Adipocyte (in vitro differentiated cells): ENCODE measurements around the gene RBM14.
A peak's percentile ranks its signal among the peaks of the same experiment; 100 is the strongest.
"Not testable (repeated sequence)": the region's sequence is repeated elsewhere in the genome, so short reads cannot be mapped to it uniquely, and the experiment has no call there.

Source experiments
- DNase-seq: peaks from one replicate; pipeline ENCODE4 v3.0.0-alpha.2; 2015; ENCODE audit warnings: low read depth
- H3K27me3 ChIP-seq: replicated peaks from 2 replicates; pipeline ENCODE4 v1.7.0; 2013; ENCODE audit warnings: mild to moderate bottlenecking, low read length, moderate library complexity; ENCODE audit not compliant: control insufficient read depth, insufficient read depth
- H3K36me3 ChIP-seq: 2 replicates; pipeline ENCODE4 v1.7.0; 2013; ENCODE audit warnings: low read length, mild to moderate bottlenecking, moderate library complexity; ENCODE audit not compliant: control insufficient read depth, insufficient read depth, severe bottlenecking
- H3K4me1 ChIP-seq: 2 replicates; pipeline ENCODE4 v1.7.0; 2013; ENCODE audit warnings: mild to moderate bottlenecking, low read length, moderate library complexity; ENCODE audit not compliant: control insufficient read depth, insufficient read depth
- H3K4me3 ChIP-seq: 2 replicates; pipeline ENCODE4 v1.7.0; 2013; ENCODE audit warnings: mild to moderate bottlenecking, low read length, moderate library complexity
- H3K9ac ChIP-seq: 2 replicates; pipeline ENCODE4 v1.7.0; 2013; ENCODE audit warnings: mild to moderate bottlenecking, low read length, moderate library complexity
- H3K9me3 ChIP-seq: 2 replicates; pipeline ENCODE4 v1.7.0; 2013; ENCODE audit warnings: mild to moderate bottlenecking, low read length, moderate library complexity; ENCODE audit not compliant: control insufficient read depth

RBM14 gene

DNA sequence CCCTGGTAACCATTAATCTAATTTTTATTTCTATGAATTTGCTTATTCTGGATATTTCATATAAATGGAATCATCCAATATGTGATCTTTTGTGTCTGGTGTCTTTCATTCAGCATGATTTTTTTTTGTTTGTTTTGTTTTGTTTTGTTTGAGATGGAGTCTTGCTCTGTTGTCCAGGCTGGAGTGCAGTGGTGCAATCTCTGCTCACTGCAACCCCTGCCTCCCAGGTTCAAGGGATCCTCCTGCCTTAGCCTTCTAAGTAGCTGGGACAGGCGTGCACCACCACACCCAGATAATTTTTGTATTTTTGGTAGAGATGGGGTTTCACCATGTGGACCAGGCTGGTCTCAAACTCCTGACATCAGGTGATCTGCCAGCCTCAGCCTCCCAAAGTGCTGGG is 31.0 kb upstream of the RBM14 start:
- H3K36me3 ChIP-seq, H3K9ac ChIP-seq, DNase-seq, H3K27me3 ChIP-seq, H3K4me3 ChIP-seq, H3K9me3 ChIP-seq: not testable (repeated sequence)
- peaks cover 10% of the 10 kb centered on the region for H3K4me1 ChIP-seq

DNA sequence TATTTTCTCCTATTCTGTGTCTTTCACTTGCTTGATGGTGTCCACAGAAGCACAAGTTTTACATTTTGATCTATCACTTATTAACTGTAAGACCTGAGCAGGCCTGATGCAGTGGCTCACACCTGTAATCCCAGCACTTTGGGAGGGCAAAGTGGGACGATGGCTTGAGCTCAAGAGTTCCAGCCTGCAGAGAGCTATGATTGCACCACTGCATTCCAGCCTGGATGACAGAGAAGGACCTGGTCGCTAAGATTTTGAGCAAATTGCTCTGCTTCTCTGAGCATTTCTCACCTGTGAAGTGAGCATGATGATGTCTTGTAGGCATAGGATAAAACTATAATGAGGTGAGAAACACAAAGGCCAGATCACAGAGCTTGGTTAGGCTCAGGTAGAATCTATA is 30.3 kb upstream of the RBM14 start:
- peaks cover 5% of the 10 kb centered on the region for H3K9me3 ChIP-seq
- no peak overlapping the region for H3K9ac ChIP-seq
- no peak for DNase-seq
- H3K4me3 ChIP-seq, result no peak overlapping the region
- H3K27me3 ChIP-seq, result no peaks in the 10 kb centered on the region
- peaks cover 3% of the 10 kb centered on the region for H3K4me1 ChIP-seq
- no peaks in the 10 kb centered on the region for H3K36me3 ChIP-seq

DNA sequence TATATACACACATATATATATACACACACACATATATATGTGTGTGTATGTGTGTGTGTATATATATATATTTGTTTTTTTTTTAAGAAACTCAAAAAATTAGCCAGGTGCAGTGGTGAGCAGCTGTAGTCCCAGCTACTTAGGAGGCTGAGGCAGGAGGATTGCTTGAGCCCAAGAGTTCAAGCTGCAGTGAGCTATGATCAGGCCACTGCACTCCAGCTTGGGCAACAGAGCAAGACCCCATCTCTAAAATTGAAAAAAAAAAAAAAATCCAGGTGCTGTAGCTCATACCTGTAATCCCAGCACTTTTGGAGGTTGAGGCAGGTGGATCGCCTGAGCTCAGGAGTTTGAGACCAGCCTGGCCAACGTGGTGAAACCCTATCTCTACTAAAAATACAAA is 27.1 kb upstream of the RBM14 start:
- H3K9me3 ChIP-seq, H3K36me3 ChIP-seq, H3K9ac ChIP-seq, H3K4me3 ChIP-seq, DNase-seq, H3K27me3 ChIP-seq: not testable (repeated sequence)
- H3K4me1 ChIP-seq, result peaks cover 11% of the 10 kb centered on the region

DNA sequence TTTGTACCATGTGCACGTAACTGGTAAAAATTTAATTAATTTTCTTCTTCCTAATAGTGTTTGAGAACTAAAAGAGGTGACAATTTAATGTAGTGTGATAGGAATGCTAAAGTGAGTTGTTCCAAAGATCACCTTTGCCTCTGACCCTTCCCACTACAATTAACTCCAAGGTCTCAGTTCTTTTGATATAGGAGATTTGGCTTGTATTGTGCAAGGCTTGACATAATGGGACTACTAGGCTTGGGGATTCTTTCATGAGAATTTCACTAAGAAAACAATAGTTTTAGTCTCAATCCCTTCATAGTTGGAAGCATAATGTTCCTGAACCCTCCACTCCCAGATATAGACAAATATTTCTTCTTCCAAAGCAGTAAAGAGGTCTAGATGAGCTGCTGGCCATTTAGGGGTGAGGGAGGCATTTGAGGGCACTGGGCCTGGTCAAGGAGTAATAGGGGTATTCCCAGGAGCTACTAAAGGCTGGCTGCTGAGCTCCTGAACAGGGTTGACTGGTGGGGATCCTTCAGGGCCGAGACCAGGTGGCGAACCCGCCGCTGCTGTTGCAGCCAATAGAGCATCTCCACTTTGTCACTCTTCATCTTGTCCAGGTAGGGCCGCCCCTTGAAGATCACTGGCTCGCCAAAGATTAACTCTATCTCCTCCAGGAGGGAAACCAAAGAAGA is 26.3 kb upstream of the RBM14 start:
- no peaks in the 10 kb centered on the region for H3K27me3 ChIP-seq
- H3K9ac ChIP-seq, result no peak overlapping the region
- H3K9me3 ChIP-seq, result no peaks in the 10 kb centered on the region
- DNase-seq, result no peak
- H3K36me3 ChIP-seq, result no peaks in the 10 kb centered on the region
- peaks cover 16% of the 10 kb centered on the region for H3K4me1 ChIP-seq
- H3K4me3 ChIP-seq, result no peak overlapping the region

DNA sequence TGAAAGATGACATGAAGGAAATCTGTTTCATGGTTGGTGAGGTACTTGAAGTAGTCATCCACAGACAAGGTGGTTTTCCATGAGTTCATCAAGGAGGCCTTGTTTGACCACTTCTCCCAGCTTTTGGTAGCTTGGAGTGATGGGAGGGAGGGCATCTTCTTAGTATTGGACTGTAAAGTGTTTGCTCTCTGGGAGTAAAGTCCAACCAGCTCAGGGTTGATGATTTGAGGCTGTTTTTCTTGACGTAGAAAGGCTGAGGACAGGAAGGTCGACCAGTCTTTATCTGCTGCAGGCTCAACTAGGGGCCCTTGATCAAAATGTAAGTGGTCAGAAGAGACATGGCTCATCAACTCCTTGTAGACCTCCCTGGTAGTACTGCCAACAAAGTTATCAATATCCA is 25.3 kb upstream of the RBM14 start:
- Histone ChIP-seq H3K4me3 (no peak overlapping the region), H3K4me1 (peaks cover 23% of the 10 kb centered on the region), H3K27me3 (no peaks in the 10 kb centered on the region), H3K9me3 (no peaks in the 10 kb centered on the region), H3K9ac (no peak overlapping the region), H3K36me3 (no peaks in the 10 kb centered on the region)
- DNase-seq, result no peak

DNA sequence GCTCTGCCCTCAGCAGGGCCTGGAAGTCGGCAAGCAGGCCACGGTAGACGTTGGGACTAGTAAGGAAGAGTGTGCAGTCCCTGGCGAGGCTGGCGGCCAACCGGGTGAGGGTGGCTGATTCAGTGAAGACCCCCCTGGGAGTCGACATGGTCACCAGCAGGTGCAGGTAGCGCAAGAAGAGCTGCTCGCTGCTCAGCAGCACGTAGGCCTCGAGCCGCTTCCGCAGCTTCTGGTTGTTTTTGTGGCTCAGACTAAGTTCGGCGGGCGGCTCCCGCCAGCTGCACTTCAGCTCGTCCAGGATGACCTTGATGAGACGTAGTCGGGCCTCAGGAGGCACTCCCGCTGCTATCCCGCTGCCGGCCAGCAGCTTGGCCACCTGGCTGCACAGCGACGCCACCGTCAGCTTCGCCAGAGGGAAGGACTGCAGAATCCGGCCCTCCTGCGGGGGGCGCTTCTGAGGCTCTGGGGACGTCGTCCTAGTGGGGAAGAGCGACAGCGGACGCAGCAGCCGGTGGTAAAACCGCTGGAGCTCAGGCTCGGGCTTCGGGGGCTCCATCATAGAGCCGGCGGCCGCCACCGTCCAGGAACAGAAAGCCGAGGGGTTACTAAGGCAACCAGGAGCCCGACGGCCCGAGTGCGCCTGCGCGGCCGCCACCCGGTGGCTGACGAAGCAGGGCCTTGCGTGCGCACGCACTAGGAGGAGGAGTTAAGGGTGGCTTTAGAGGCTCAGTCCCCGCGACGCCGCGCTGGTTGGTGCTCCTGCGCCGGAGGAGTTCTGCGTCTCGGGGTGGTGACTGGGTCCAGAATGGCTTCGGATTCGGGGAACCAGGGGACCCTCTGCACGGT is 23.8 kb upstream of the RBM14 start, which contains the start of the genes CCDC87 and CCS:
Gene CCDC87 (minus strand): TSS at position 607 of the 846 bp plus-strand sequence. CDS start 48 bp downstream, at position 559.
Gene CCS (plus strand): TSS at position 729 of the 846 bp plus-strand sequence. CDS start 77 bp downstream, at position 806.
- H3K4me1 ChIP-seq, result peaks cover 23% of the 10 kb centered on the region
- peak within 1 kb of the TSS; percentile 87 for H3K4me3 ChIP-seq
- H3K36me3 ChIP-seq, result no peaks in the 10 kb centered on the region
- H3K9me3 ChIP-seq, result no peaks in the 10 kb centered on the region
- peak; percentile 98 for DNase-seq
- H3K9ac ChIP-seq, result peak within 1 kb of the TSS; percentile 91
- H3K27me3 ChIP-seq, result no peaks in the 10 kb centered on the region

DNA sequence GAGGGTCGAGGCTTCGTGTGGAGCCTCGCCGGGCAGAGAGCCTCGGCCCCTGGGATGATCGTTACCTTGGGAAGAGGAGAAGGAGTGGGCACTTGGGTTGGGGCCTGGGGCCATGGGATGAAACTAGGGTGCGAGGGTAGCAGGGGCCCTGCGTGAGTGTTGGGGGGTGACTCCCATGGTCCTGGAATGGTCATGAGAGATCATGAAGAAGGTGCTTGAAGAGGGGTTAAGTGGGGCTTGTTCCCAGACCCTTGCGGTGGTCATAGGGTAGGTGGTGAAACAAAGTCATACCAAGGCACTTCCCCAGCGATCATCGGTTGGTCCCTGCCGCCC is 23.2 kb upstream of the RBM14 start:
- H3K4me3 ChIP-seq, result peak overlapping the region; percentile 87
- H3K4me1 ChIP-seq, result peaks cover 23% of the 10 kb centered on the region
- H3K36me3 ChIP-seq, result no peaks in the 10 kb centered on the region
- no peaks in the 10 kb centered on the region for H3K9me3 ChIP-seq
- peak; percentile 19 for DNase-seq
- H3K9ac ChIP-seq, result peak overlapping the region; percentile 91
- H3K27me3 ChIP-seq, result no peaks in the 10 kb centered on the region

DNA sequence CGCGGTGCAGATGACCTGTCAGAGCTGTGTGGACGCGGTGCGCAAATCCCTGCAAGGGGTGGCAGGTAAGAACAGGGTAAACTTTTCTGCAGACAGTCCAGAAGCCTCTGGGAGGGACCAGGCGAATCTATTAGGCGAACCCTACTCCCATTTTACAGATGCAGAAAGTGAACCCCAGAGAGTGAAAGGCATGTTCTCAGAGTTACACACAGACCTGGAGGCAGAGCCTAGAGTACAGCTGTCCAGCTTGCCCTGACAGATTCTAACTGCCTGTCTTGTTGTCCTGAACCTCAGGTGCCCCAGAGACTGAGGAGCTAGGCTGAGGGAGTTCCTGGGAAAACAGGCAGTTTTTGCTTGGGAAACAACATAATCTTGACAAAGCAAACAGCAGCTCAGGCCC is 22.8 kb upstream of the RBM14 start:
- peak overlapping the region; percentile 87 for H3K4me3 ChIP-seq

DNA sequence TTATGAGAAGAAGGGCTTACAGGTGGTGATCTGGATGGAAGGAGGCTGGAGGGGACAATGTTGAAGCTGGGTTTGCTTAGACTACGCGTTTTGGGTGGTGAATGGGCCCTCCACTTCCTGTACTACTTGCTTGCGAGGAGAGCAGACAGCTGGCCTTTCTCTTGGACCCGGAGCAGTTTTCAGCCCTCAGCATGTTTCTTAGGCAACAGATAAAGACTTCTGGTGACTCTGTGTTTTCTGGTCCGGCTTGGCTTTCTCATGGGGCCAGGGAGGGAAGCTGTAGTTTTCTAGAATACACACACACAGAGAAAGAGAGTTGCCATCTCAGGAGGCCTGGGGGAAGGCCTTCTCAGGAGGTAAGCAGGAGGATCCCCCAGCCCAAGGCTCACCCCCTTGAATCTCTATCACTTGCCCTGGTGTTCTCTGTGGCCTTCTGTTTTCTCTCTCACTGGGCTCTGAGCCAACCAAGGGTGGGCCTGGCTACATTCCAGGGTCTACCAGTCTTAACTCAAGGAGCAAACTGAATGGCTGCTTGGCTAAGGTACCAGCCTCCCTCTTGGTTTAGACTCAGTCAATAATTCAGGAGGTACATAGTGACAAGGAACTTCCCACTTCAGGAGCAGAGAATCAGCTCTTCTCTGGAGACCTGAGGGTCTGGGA is 21.1 kb upstream of the RBM14 start:
- Histone ChIP-seq H3K9me3 (no peaks in the 10 kb centered on the region), H3K27me3 (no peaks in the 10 kb centered on the region), H3K4me3 (no peak overlapping the region), H3K36me3 (peaks cover 7% of the 10 kb centered on the region), H3K4me1 (peaks cover 32% of the 10 kb centered on the region), H3K9ac (no peak overlapping the region)
- no peak for DNase-seq

More for the DNA sequence above, 22.8 kb upstream of the RBM14 start:
- Histone ChIP-seq H3K27me3 (no peaks in the 10 kb centered on the region), H3K4me1 (peaks cover 23% of the 10 kb centered on the region), H3K9ac (peak overlapping the region; percentile 91), H3K36me3 (no peaks in the 10 kb centered on the region), H3K9me3 (no peaks in the 10 kb centered on the region)
- no peak for DNase-seq

DNA sequence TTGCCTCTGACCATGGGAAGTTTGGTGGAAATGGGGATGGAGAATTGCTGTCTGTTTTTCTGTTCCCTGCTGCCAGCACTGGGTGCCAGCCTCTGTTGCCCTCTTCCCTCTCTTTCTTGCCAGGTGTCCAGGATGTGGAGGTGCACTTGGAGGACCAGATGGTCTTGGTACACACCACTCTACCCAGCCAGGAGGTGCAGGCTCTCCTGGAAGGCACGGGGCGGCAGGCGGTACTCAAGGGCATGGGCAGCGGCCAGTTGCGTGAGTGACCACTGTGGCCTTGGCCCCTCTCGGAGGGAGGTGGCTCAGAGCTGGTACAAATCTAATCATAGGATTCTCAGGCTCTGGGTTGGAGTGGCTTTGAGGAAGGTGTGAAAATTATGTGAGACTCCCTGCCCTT is 17.4 kb upstream of the RBM14 start:
- DNase-seq, result no peak
- Histone ChIP-seq H3K27me3 (no peaks in the 10 kb centered on the region), H3K9ac (no peak overlapping the region), H3K9me3 (no peaks in the 10 kb centered on the region), H3K4me1 (peaks cover 47% of the 10 kb centered on the region), H3K36me3 (peaks cover 7% of the 10 kb centered on the region), H3K4me3 (no peak overlapping the region)

DNA sequence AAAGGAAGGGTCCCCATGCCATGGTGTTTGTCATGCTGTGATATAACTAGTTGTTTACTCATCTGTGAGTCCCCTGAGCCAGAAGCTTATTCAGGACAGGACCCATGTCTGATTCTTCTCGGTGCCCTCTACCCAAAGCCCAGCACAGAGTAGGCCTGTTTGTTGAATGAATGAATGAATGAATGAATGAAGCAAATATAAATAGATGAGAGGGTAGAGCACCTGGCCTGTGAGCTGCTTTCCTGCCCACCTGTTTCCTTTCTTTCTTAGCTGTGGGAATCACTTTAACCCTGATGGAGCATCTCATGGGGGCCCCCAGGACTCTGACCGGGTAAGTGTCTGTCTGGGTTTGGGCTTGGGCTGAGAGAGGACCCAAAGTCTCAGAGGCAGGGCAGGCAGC is 16.2 kb upstream of the RBM14 start:
- H3K4me1 ChIP-seq, result peaks cover 42% of the 10 kb centered on the region
- H3K36me3 ChIP-seq, result peaks cover 19% of the 10 kb centered on the region
- H3K27me3 ChIP-seq, result no peaks in the 10 kb centered on the region
- peak overlapping the region; percentile 50 for H3K9ac ChIP-seq
- H3K9me3 ChIP-seq, result no peaks in the 10 kb centered on the region
- no peak for DNase-seq
- no peak overlapping the region for H3K4me3 ChIP-seq
